Spleen (tissue), 11 donors: Measurements from ENCODE around the gene PLSCR2. TPM values are rescaled to one million over a fixed set of nuclear protein-coding genes. Genes with fewer than 3 reads are reported as not detected.
"Not testable (repeated sequence)": the region's sequence is repeated elsewhere in the genome, so short reads cannot be mapped to it uniquely, and the experiment has no call there.

ENCODE experiments used
- DNase-seq: peaks from one replicate; pipeline ENCODE4 v3.0.0-alpha.2; 2020
- H3K27ac ChIP-seq, 8 donors: fragments of 200-600 bp; sonication (generic) in 7 of 8; 1 replicate in 4 of 8; 2 replicates in 4 of 8; pipeline versions ENCODE4 v1.5.0 to v1.8.0; 2016 to 2021; ENCODE audit warnings: inconsistent platforms in 4 of 8, mild to moderate bottlenecking in 4 of 8, moderate library complexity in 1 of 8
- H3K27me3 ChIP-seq, 7 donors: fragments of 200-600 bp; sonication (generic) in 6 of 7; replicated peaks in 1 of 7; 1 replicate in 4 of 7; 2 replicates in 3 of 7; pipeline versions ENCODE4 v1.5.0 to v1.8.0; 2016 to 2021; ENCODE audit warnings: inconsistent platforms in 3 of 7, mild to moderate bottlenecking in 1 of 7
- H3K36me3 ChIP-seq, 6 donors: fragments of 200-600 bp; sonication (generic) in 5 of 6; 1 replicate in 4 of 6; 2 replicates in 2 of 6; pipeline versions ENCODE4 v1.5.0 to v1.8.0; 2016 to 2021; ENCODE audit warnings: inconsistent platforms in 2 of 6
- H3K4me1 ChIP-seq, 6 donors: fragments of 200-600 bp; sonication (generic) in 5 of 6; 1 replicate in 3 of 6; 2 replicates in 3 of 6; pipeline versions ENCODE4 v1.5.0 to v1.8.0; 2016 to 2021; ENCODE audit warnings: inconsistent platforms in 3 of 6
- H3K4me3 ChIP-seq, 8 donors: fragments of 200-600 bp; sonication (generic) in 7 of 8; 1 replicate in 4 of 8; 2 replicates in 4 of 8; pipeline versions ENCODE4 v1.5.0 to v1.8.0; 2016 to 2021; ENCODE audit warnings: inconsistent platforms in 4 of 8, mild to moderate bottlenecking in 4 of 8, moderate library complexity in 2 of 8
- H3K9me3 ChIP-seq, 8 donors: fragments of 200-600 bp; sonication (generic) in 7 of 8; 1 replicate in 4 of 8; 2 replicates in 4 of 8; pipeline versions ENCODE4 v1.5.0 to v1.8.0; 2016 to 2021; ENCODE audit warnings: inconsistent platforms in 4 of 8
- CTCF ChIP-seq, 11 experiments: fragments of 200-600 bp in 7 of 11; fragments of 450-650 bp in 4 of 11; sonication (generic) in 4 of 11; IDR thresholded peaks in 8 of 11; conservative IDR thresholded peaks in 3 of 11; 1 replicate in 7 of 11; 2 replicates in 4 of 11; pipeline versions ENCODE4 v1.4.0 to v1.8.0; 2016 to 2021; ENCODE audit warnings: antibody characterized with exemption in 11 of 11, inconsistent platforms in 4 of 11, mild to moderate bottlenecking in 1 of 11
- POLR2A ChIP-seq, 3 donors: fragments of 450-650 bp; IDR thresholded peaks; one replicate each; pipeline ENCODE4 v1.5.1; 2017; ENCODE audit warnings: antibody characterized with exemption in 3 of 3, mild to moderate bottlenecking in 1 of 3
- POLR2AphosphoS5 ChIP-seq, 3 donors: sonication (generic); formaldehyde crosslinking; IDR thresholded peaks; one replicate each; pipeline ENCODE4 v1.5.1; 2017; ENCODE audit warnings: antibody characterized with exemption in 3 of 3
- WGBS, 5 donors: extraction: QIAGEN DNeasy Blood & Tissue Kit in 3 of 5; methylation state at CpG; one replicate each; pipeline versions ENCODE4 v1.1.5 to v1.1.7; 2013 to 2018; 5-methylcytosine and 5-hydroxymethylcytosine counted together
- intact Hi-C: fragments of 100-400 bp; cut with DNase I; formaldehyde crosslinking; loops from one replicate; pipeline ENCODE4 v1.15.0; 2023; ENCODE audit warnings: low total_unique reads
- polyA plus RNA-seq, 3 donors: library from polyadenylated mRNA; stranded (reverse); fragments of 200-250 nt; gene quantifications; one replicate each; pipeline ENCODE4 v1.2.1, GENCODE V29; 2013
- total RNA-seq, 7 donors: library from RNA; depleted of rRNA in 3 of 7; stranded (reverse); fragments of >200 nt in 3 of 7; fragmentation: NEBNext Ultra II Directional in 4 of 7; extraction: Animal tissue kit (Norgen Biotek cat#: 25700) in 4 of 7; gene quantifications; one replicate each; pipeline versions ENCODE4 v1.1.0 to v1.2.1, GENCODE V29; 2016 to 2021
- donor health status: healthy with polysubstance abuse.
- donor health status: DM: no; HTN: no; CAD: no; lungs with moderate emphysema.
- donor health status: DM: no; HTN: no; CAD: no.
- donor health status: Bipolar disorder and iron deficiency.
- donor health status: healthy.
- donor health status: DM: no; HTN: no; CAD: no.
- donor health status: DM: yes; HTN: yes; CAD: no.

The PLSCR2 gene
- total and polyA plus RNA-seq, 10 donors, result 0.66 TPM; not detected in 9

GRCh38 chr3:146485297-146485696 is 15.9 kb upstream of the PLSCR2 start:
- no peaks in the 10 kb centered on the region for H3K27me3 ChIP-seq
- H3K9me3 ChIP-seq, result peaks cover 0 to 26% (median 8%) of the 10 kb centered on the region in 8 donors
- H3K27ac ChIP-seq, result no peak overlapping the region
- H3K36me3 ChIP-seq, result no peaks in the 10 kb centered on the region
- intact Hi-C loops, result no loop called here
- DNase-seq, result no peak
- TF ChIP-seq CTCF (IDR thresholded peaks at IDR 0.05 in 8 of 11, conservative IDR thresholded peaks at IDR 0.05 in 3 of 11) (no peak), POLR2AphosphoS5 (IDR thresholded peaks at IDR 0.05) (no peak), POLR2A (IDR thresholded peaks at IDR 0.05) (no peak)
- no peaks in the 10 kb centered on the region for H3K4me1 ChIP-seq
- H3K4me3 ChIP-seq, result no peak overlapping the region

DNA sequence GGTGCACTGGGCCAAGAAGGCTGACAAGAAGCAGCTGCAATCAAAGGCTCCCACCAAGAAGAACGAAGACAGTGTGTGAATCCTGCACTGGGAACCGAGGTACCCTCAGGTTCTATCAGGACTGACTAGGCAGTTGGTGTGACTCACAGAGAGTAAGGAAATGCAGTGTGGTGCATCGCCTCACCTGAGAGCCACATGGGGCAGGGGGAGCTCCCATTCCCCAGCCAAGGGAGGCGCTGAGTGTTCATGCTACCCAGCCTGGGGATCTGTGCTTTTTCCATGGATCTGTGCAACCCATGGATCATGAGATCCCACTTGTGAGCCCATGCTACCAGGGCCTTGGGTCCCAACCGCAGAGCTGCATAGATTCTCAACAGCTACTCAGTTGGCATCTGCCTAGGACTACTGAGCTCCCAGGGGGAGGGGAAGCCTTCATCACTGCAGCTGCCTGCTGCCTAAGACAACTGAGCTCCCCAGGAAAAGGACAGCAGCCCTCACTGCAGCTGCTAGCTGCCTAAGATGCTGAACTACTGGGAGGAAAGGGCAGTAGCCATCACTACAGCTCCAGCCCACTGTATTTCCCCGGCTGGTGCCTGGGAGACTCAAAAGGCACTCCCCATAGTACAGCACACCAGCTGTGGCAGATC is 6.9 kb upstream of the PLSCR2 start:
- intact Hi-C loops, result no loop called here
- no peaks in the 10 kb centered on the region for H3K4me1 ChIP-seq
- WGBS, 5 donors, result 85 to 93% (median 88%) methylated on average over 5 to 6 of the region's 6 CpGs
- no peak overlapping the region for H3K4me3 ChIP-seq
- peaks cover 0 to 20% (median 0%) of the 10 kb centered on the region in 7 donors for H3K27me3 ChIP-seq
- H3K27ac ChIP-seq, result no peak overlapping the region
- TF ChIP-seq CTCF (IDR thresholded peaks at IDR 0.05 in 8 of 11, conservative IDR thresholded peaks at IDR 0.05 in 3 of 11) (no peak), POLR2A (IDR thresholded peaks at IDR 0.05) (no peak), POLR2AphosphoS5 (IDR thresholded peaks at IDR 0.05) (no peak)
- no peaks in the 10 kb centered on the region for H3K9me3 ChIP-seq
- no peak for DNase-seq
- no peaks in the 10 kb centered on the region for H3K36me3 ChIP-seq

DNA sequence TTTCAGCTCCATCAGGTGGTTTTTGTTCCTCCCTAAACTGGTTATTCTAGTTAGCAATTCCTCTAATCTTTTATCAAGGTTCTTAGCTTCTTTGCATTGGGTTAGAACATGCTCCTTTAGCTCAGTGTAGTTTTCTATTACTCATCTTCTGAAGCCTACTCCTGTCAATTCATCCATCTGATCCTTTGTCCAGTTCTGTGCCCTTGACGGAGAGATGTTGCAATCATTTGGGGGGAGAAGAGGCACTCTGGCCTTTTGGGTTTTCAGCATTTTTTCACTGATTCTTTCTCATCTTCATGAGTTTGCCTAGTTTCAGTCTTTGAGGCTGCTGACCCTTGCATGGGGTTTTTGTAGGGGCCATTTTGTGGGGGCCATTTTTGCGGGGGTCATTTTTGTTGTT is 5.6 kb upstream of the PLSCR2 start:
- 80 to 94% (median 90%) methylated on average over 2 of the region's 2 CpGs for WGBS, 5 donors
- DNase-seq, H3K36me3 ChIP-seq, intact Hi-C loops, H3K27ac ChIP-seq, H3K4me1 ChIP-seq, H3K9me3 ChIP-seq, H3K4me3 ChIP-seq: not testable (repeated sequence)
- H3K27me3 ChIP-seq, result peaks cover 0 to 20% (median 0%) of the 10 kb centered on the region in 7 donors

DNA sequence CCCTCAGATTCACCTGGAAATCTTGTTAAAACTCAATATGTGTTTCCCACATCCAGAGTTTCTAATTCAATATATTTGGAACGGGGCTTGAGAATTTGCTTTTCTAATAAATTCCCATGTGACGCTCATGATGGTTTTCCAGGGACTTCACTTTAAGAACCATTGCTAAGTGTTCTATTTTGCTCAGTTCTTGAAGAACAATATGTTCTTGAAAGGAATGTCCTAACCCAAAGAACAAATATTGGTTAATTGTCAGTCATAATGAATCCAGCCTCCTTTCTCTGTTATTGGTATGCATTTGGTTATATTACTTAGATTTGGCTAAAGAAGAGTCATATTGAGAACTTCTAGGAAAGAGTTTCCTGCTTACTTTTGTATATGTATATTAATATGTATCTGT is 4.4 kb upstream of the PLSCR2 start:
- TF ChIP-seq POLR2AphosphoS5 (IDR thresholded peaks at IDR 0.05) (no peak), POLR2A (IDR thresholded peaks at IDR 0.05) (no peak), CTCF (IDR thresholded peaks at IDR 0.05 in 8 of 11, conservative IDR thresholded peaks at IDR 0.05 in 3 of 11) (no peak)
- H3K27me3 ChIP-seq, result peaks cover 0 to 20% (median 0%) of the 10 kb centered on the region in 7 donors
- intact Hi-C loops, result no loop called here

More for the DNA sequence above, 4.4 kb upstream of the PLSCR2 start:
- H3K9me3 ChIP-seq, result no peaks in the 10 kb centered on the region
- no peak overlapping the region for H3K27ac ChIP-seq
- no peak for DNase-seq
- H3K4me3 ChIP-seq, result no peak overlapping the region
- no peaks in the 10 kb centered on the region for H3K36me3 ChIP-seq
- H3K4me1 ChIP-seq, result peaks cover 0 to 15% (median 5%) of the 10 kb centered on the region in 6 donors
- WGBS, 5 donors, result 91 to 97% (median 93%) methylated on average over 2 of the region's 2 CpGs
